D341Med (cell line): ENCODE data around the gene SCAND1.
"Not testable (repeated sequence)": the region's sequence is repeated elsewhere in the genome, so short reads cannot be mapped to it uniquely, and the experiment has no call there.

Source experiments
- DNase-seq: peaks from one replicate; pipeline ENCODE4 v3.0.0; 2012; ENCODE audit warnings: low spot score

Gene SCAND1

GRCh38 chr20:35954200-35954906 is at the start of gene SCAND1:
TSS of gene SCAND1 (minus strand) at chr20:35954502. CDS start at chr20:35954284, 218 bp downstream.
- peak; percentile 97 for DNase-seq

- DNase-seq = no peak
Observed at GRCh38 chr20:36004045-36004444, 49.7 kb upstream of the SCAND1 start.

GRCh38 chr20:36002855-36003254 is 48.6 kb upstream of the SCAND1 start:
- DNase-seq = no peak

- DNase-seq = not testable (repeated sequence)
Observed at GRCh38 chr20:36001331-36001730, 47.0 kb upstream of the SCAND1 start.

GRCh38 chr20:35996492-35996891 is 42.2 kb upstream of the SCAND1 start:
- DNase-seq = not testable (repeated sequence)

- peak; percentile 85 for DNase-seq
Observed at GRCh38 chr20:35994994-35995453, 40.7 kb upstream of the SCAND1 start.

- peak; percentile 87 for DNase-seq
Observed at GRCh38 chr20:35992713-35993335, 38.5 kb upstream of the SCAND1 start.

- DNase-seq = peak; percentile 65
Observed at GRCh38 chr20:35991142-35991771, 37.0 kb upstream of the SCAND1 start.

GRCh38 chr20:35988910-35989463 is 34.7 kb upstream of the SCAND1 start:
- DNase-seq = no peak

- DNase-seq = no peak
Observed at GRCh38 chr20:35985806-35986205, 31.5 kb upstream of the SCAND1 start.

- DNase-seq = no peak
Observed at GRCh38 chr20:35984382-35984781, 30.1 kb upstream of the SCAND1 start.

- DNase-seq = no peak
Observed at GRCh38 chr20:35981969-35982368, 27.7 kb upstream of the SCAND1 start.

- no peak for DNase-seq
Observed at GRCh38 chr20:35979544-35979943, 25.2 kb upstream of the SCAND1 start.

GRCh38 chr20:35978041-35978513 is 23.8 kb upstream of the SCAND1 start:
- DNase-seq = no peak

- no peak for DNase-seq
Observed at GRCh38 chr20:35975576-35976373, 21.5 kb upstream of the SCAND1 start.

GRCh38 chr20:35974256-35974655 is 20.0 kb upstream of the SCAND1 start:
- no peak for DNase-seq

GRCh38 chr20:35972462-35972861 is 18.2 kb upstream of the SCAND1 start:
- DNase-seq = peak; percentile 76

GRCh38 chr20:35971981-35972380 is 17.7 kb upstream of the SCAND1 start:
- no peak for DNase-seq

- DNase-seq = no peak
Observed at GRCh38 chr20:35968930-35969329, 14.6 kb upstream of the SCAND1 start.

- DNase-seq = no peak
Observed at GRCh38 chr20:35967979-35968640, 13.8 kb upstream of the SCAND1 start, which contains the start of gene CNBD2. TSS of gene CNBD2 (plus strand) at chr20:35968590. CDS start at chr20:35968763, 173 bp downstream.

- no peak for DNase-seq
Observed at GRCh38 chr20:35963878-35964277, 9.6 kb upstream of the SCAND1 start.
